NCI-H1417 treated with DMSO at 0.1 percent for 48 hours (cell line): ENCODE data around the gene SORCS2.
"Not testable (repeated sequence)": the region's sequence is repeated elsewhere in the genome, so short reads cannot be mapped to it uniquely, and the experiment has no call there.

Source experiments
- DNase-seq: peaks from one replicate; lab custom pipeline; 2025; lab: John Stamatoyannopoulos, UW

The SORCS2 gene

GRCh38 chr4:7199771-7200441 is 7.6 kb downstream of the SORCS2 start:
- DNase-seq = no peak

DNA sequence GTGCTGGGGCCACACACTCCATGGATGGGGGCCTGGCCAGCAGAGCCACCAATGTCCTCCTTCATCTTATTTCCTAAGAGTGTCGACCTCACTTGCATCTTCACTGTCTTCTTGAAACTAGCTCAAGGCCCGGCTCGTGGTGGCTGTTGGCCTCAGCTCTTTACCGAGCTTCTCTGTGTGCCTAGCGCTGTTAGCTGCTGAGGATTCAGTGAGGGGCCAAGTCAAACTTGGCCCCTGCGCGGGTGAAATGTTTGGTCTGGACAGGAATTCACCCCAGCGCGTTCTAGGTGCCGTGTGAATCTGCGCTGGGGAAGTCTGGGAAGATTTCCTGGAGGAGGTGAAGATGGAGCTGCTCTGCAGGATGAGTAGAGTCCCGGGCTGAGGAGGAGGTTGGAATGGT is 8.5 kb downstream of the SORCS2 start:
- DNase-seq = no peak

GRCh38 chr4:7201420-7202305 is 9.3 kb downstream of the SORCS2 start:
- no peak for DNase-seq

DNA sequence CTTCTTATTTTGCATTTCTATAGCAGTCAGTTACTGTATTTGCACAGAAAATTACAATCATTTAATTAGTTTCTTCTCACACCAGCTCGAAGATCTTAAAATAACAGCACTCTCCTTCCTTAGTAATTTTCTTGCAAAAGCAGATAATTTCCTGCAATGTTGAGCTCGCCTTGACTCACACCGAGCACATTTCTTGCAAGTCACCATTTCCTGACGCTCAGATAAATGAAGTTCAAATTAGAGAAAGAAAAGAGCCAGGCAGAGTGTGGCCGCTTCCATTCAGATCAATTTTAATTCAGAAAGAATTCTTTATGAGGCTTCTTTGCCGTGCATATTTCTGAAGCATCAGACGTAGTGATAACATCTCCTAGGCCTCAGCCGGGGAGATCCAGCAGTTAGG is 10.1 kb downstream of the SORCS2 start:
- no peak for DNase-seq

- no peak for DNase-seq
Observed at GRCh38 chr4:7204656-7205387, 12.5 kb downstream of the SORCS2 start.

GRCh38 chr4:7206385-7206784 is 14.0 kb downstream of the SORCS2 start:
- DNase-seq = no peak

- no peak for DNase-seq
Observed at GRCh38 chr4:7206911-7207567, 14.7 kb downstream of the SORCS2 start.

GRCh38 chr4:7207628-7208231 is 15.4 kb downstream of the SORCS2 start:
- no peak for DNase-seq

DNA sequence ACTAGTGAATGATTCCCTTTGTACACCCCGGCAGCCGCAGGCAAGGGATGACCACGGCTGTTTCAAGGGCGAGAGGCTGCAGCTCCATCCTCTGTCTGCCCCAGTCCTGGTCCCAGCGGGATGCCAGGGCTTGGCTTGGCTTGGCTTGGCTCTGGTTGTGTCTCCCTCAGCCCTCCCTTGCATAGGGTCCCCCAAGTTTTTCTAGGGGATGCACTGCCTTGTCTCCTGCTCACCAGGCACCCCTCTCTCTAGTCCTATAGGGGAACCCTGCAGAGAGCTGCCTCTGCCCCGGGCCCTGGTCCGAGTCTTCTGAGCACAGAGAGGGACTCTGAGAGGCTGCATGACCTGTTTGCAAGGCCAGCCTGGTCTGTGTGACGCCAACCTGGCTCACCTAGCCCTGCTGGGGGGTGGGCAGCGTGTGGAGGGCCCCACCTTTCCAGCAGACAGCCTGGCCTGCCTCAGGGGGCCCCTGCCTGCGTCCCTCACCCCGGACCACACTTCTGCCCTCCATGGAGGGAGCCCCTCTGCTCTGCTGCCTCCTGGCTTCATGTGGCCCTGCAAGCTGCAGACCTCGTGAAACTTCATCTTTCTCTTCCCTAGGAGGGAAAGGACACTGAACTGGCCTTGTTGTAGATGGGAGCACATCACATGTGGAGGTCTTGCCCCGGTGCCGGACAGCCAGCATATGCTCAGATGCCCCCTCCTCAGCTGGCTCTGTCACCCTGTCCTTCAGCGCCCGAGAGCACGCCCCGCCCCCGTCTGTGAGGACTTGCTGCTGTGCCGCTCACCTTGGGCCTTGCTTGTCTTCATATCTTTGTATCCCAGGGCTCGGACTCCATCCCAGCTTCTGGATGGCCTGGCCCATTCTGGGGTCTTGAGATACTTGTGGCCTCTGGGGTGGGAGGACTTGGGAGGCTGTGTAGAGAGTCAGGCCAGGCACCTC is 16.4 kb downstream of the SORCS2 start:
- DNase-seq = no peak

DNA sequence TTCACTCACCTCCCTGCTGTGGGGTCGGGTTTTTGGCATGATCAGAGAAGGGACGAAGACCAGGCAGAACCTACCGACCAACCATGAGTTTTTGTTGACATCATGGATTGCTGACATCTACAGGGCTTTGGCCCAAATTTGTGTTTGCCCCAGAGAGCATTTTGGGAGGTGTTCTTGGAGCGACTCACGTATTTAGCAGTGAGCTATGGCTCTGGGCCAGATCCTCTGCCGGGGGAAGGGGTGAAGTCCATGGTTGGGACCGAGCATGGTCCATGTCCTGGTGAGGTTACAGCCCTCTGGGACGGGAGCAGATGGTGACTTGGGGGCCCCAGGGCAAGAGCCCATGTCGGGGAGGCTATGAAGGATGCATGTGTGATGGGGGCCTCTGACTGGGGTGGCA is 17.4 kb downstream of the SORCS2 start:
- DNase-seq = no peak

DNA sequence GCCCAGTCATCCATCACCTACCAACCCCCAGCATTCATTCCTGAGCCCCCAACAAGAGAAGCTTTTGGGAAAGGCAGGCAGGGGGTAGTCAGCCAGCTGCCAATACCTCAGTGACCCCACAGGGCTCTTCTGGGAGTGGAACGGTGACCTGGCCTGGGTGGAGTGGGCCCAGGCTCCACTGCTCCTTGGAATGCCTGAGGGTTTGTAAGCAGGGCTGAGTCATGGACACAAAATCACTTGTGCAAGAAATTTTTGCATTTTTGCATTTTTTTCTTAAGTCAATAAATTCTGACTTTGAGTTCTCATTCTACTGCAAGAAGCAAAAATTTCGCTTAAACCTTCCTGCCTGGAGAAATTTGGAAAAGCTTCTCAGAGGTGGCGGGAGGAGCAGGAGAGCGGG is 18.5 kb downstream of the SORCS2 start:
- no peak for DNase-seq

DNA sequence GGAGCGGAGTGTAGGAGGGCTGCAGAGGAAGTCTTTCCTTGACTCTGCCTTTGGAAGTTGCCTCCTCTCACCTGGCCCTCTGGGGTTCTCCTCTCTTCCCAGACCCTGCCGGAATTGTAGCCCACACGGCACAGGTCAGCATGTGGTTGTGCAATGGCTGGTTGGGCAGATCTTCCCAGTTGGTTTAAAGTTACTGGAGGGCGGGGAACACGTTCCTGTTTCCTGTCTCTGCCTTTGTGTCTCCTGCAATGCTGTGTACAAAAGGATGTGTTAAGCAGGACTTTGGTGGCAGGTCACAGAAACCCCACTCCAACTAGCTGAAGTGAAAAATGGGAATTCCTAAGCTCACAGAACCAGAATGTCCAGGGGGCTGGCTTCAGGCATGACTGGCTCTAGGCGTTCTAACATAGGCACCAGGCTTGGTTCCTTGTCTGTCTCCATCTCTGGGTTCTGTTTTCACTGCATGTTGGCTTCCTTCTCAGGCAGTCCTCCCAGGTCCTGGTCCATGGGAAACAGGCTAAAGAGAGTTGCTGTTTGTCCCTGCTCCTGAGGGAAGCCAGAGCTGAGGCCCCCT is 19.9 kb downstream of the SORCS2 start:
- DNase-seq = no peak

- DNase-seq = no peak
Observed at GRCh38 chr4:7212921-7213320, 20.6 kb downstream of the SORCS2 start.

DNA sequence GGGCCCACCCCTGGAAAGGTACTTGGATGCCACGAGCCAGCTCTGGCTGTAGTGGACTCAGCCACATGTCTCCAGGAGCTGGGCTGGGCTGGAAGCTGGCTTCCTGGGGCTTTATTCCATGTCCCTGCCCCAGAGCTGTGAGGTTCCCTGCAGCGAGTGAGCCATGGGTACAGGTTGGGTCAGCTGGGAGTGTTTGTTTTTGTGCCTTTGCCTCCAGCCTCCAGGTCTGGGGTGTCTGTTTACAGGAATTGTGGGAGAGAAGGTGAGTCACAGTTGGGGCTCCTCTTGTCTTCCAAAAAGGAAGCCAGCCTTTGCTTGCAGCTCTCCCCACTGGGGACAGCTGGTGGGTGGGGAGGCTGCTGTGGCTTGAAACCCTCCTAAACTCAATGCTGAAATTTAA is 21.5 kb downstream of the SORCS2 start:
- DNase-seq = no peak

DNA sequence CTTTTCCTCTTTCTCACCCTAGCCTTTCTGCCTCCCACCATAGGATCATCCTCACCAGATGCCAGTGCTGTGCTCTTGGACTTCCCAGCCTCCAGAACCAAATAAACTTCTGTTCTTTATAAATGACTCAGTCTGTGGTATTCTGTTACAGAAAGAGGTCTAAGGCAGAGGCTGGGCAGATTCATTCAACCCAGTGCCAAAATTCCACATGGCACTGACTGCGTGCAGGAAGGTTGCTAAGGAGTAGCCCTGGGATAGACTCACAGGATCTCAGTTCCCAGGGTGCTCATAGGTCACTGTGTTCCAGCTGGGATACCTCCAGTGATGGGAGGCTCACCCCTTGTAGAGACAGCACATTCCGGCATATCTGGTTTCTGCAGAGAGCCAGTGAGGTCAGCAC is 22.0 kb downstream of the SORCS2 start:
- no peak for DNase-seq

DNA sequence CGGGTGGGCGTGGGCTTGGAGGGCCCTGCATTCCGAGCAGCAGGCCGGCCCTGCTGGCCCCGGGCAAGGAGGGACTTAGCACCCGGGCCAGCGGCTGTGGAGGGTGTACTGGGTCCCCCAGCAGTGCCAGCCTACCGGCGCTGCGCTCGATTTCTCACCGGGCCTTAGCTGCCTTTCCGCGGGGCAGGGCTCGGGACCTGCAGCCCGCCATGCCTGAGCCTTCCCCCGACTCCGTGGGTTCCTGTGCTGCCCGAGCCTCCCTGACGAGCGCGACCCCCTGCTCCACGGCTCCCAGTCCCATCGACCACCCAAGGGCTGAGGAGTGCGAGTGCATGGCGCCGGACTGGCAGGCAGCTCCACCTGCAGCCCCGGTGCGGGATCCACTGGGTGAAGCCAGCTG is 22.8 kb downstream of the SORCS2 start:
- DNase-seq = not testable (repeated sequence)

DNA sequence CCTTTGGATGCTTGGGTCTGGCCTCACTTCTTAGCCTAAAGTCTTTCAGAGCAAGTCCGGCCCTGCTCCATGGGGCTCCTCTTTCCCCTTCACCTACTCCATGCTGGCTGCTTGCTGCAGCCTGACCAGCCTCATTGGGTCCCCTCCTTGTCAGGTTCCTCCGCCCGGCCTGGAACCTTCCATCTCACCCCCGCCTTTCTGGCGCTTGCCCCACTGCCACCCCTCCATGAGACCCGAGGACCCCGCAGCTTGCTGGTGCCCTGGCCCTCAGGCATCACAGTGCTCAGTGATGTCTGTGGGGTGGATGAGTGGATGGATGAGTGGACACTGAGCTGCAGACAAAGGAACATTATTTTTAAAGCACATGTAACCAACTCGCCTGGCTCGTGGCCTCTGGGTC is 24.7 kb downstream of the SORCS2 start:
- no peak for DNase-seq

GRCh38 chr4:7217474-7218321 is 25.4 kb downstream of the SORCS2 start:
- no peak for DNase-seq

DNA sequence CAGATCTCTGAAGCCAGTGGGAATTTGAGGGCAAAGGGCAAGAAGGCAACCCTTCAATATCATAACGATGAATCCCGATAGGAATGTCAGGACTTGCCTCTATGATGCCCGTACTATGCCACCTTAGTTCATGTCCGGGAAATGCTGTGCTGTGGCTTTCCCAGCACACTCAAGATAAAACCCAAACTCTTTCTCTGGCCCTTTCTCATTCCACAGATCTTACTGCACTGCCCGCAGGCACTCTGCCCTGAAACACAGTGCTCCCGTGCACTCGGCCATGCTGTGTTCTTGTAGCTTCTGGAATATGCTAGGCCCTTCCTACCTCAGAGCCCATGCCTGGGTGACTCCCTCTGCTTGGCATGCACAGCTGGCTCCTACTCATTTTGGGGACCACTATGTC is 26.3 kb downstream of the SORCS2 start:
- no peak for DNase-seq
